SK-N-SH (cell line): Measurements from ENCODE around the gene MEGF8.

Experiments
- EZH2phosphoT487 ChIP-seq: fragments of 200-600 bp; sonication (generic); IDR thresholded peaks from 2 replicates; pipeline ENCODE4 v1.6.1; 2017; ENCODE audit warnings: low read depth, mixed run types, mild to moderate bottlenecking, antibody characterized with exemption, moderate library complexity, borderline replicate concordance
- RFX5 ChIP-seq: IDR thresholded peaks from 2 replicates; pipeline ENCODE4 v1.6.1; 2012; ENCODE audit warnings: mild to moderate bottlenecking, improper control_type of control experiment, low read length
- TCF12 ChIP-seq: IDR thresholded peaks from 2 replicates; pipeline ENCODE4 v1.4.0; 2012
- TEAD4 ChIP-seq: IDR thresholded peaks from 2 replicates; pipeline ENCODE4 v1.4.0; 2012; ENCODE audit warnings: mild to moderate bottlenecking, borderline replicate concordance; ENCODE audit not compliant: insufficient read depth
- YY1 ChIP-seq: IDR thresholded peaks from 2 replicates; pipeline ENCODE4 v1.4.0; 2012; ENCODE audit warnings: low read depth, mild to moderate bottlenecking
- TF ChIP-seq, protein P1 (sequence below): fragments of 200-600 bp; sonication (generic); IDR thresholded peaks from 2 replicates; pipeline ENCODE4 v1.6.1; 2017; ENCODE audit warnings: antibody characterized with exemption, mild to moderate bottlenecking, moderate library complexity
- TF ChIP-seq, protein P2 (sequence below): fragments of 150-350 bp; IDR thresholded peaks from 2 replicates; pipeline ENCODE4 v1.6.1; 2017; ENCODE audit warnings: antibody characterized with exemption, low read length, low read depth, borderline replicate concordance
- TF ChIP-seq, protein P3 (sequence below): IDR thresholded peaks from 2 replicates; pipeline ENCODE4 v1.6.1; 2012; ENCODE audit warnings: mild to moderate bottlenecking, low read depth, low read length, moderate library complexity
- TF ChIP-seq, protein P4 (sequence below): IDR thresholded peaks from 2 replicates; pipeline ENCODE4 v1.4.0; 2012; ENCODE audit warnings: low read depth, borderline replicate concordance

DNA sequence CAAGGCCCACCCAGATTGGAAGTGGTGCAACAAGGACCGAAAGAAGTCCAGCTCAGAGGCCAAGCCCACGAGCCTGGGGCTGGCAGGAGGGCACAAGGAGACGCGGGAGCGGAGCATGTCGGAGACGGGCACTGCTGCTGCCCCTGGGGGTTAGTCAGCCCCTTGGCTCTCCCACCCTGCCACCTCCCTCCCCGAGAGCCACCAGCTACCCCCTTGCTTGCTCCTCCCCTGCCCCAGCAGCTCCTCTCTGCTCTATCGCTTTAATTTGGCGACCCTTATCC lies 37.7 kb upstream of the MEGF8 start:
- TF ChIP-seq YY1 (no peak), TEAD4 (no peak), TCF12 (no peak), EZH2phosphoT487 (no peak), RFX5 (no peak)
- TF ChIP-seq, protein P1, sequence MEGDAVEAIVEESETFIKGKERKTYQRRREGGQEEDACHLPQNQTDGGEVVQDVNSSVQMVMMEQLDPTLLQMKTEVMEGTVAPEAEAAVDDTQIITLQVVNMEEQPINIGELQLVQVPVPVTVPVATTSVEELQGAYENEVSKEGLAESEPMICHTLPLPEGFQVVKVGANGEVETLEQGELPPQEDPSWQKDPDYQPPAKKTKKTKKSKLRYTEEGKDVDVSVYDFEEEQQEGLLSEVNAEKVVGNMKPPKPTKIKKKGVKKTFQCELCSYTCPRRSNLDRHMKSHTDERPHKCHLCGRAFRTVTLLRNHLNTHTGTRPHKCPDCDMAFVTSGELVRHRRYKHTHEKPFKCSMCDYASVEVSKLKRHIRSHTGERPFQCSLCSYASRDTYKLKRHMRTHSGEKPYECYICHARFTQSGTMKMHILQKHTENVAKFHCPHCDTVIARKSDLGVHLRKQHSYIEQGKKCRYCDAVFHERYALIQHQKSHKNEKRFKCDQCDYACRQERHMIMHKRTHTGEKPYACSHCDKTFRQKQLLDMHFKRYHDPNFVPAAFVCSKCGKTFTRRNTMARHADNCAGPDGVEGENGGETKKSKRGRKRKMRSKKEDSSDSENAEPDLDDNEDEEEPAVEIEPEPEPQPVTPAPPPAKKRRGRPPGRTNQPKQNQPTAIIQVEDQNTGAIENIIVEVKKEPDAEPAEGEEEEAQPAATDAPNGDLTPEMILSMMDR = no peak
- TF ChIP-seq, protein P2, sequence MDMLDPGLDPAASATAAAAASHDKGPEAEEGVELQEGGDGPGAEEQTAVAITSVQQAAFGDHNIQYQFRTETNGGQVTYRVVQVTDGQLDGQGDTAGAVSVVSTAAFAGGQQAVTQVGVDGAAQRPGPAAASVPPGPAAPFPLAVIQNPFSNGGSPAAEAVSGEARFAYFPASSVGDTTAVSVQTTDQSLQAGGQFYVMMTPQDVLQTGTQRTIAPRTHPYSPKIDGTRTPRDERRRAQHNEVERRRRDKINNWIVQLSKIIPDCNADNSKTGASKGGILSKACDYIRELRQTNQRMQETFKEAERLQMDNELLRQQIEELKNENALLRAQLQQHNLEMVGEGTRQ = no peak
- TF ChIP-seq, protein P3, sequence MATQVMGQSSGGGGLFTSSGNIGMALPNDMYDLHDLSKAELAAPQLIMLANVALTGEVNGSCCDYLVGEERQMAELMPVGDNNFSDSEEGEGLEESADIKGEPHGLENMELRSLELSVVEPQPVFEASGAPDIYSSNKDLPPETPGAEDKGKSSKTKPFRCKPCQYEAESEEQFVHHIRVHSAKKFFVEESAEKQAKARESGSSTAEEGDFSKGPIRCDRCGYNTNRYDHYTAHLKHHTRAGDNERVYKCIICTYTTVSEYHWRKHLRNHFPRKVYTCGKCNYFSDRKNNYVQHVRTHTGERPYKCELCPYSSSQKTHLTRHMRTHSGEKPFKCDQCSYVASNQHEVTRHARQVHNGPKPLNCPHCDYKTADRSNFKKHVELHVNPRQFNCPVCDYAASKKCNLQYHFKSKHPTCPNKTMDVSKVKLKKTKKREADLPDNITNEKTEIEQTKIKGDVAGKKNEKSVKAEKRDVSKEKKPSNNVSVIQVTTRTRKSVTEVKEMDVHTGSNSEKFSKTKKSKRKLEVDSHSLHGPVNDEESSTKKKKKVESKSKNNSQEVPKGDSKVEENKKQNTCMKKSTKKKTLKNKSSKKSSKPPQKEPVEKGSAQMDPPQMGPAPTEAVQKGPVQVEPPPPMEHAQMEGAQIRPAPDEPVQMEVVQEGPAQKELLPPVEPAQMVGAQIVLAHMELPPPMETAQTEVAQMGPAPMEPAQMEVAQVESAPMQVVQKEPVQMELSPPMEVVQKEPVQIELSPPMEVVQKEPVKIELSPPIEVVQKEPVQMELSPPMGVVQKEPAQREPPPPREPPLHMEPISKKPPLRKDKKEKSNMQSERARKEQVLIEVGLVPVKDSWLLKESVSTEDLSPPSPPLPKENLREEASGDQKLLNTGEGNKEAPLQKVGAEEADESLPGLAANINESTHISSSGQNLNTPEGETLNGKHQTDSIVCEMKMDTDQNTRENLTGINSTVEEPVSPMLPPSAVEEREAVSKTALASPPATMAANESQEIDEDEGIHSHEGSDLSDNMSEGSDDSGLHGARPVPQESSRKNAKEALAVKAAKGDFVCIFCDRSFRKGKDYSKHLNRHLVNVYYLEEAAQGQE = no peak
- TF ChIP-seq, protein P4, sequence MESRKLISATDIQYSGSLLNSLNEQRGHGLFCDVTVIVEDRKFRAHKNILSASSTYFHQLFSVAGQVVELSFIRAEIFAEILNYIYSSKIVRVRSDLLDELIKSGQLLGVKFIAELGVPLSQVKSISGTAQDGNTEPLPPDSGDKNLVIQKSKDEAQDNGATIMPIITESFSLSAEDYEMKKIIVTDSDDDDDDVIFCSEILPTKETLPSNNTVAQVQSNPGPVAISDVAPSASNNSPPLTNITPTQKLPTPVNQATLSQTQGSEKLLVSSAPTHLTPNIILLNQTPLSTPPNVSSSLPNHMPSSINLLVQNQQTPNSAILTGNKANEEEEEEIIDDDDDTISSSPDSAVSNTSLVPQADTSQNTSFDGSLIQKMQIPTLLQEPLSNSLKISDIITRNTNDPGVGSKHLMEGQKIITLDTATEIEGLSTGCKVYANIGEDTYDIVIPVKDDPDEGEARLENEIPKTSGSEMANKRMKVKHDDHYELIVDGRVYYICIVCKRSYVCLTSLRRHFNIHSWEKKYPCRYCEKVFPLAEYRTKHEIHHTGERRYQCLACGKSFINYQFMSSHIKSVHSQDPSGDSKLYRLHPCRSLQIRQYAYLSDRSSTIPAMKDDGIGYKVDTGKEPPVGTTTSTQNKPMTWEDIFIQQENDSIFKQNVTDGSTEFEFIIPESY = no peak
